ENCODE data around the gene LRRFIP2.

DNA sequence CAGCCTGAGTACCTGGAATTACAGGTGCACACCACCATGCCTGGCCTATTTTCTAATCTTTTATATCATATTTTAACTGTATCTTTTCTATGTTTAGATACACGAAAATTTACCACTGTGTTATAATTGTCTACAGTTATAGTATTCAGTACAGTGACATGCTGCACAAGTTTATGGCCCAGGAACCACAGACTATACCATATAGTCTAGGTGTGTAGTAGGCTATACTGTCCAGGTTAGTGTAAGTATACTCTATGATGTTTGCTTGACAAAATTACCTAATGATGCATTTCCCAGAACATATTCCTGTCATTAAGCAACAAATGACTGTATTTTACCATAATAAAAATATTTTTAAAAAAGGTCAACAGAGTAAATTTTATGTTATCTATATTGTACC lies 5.5 kb downstream of the LRRFIP2 start:
- TF ChIP-seq, protein P1, sequence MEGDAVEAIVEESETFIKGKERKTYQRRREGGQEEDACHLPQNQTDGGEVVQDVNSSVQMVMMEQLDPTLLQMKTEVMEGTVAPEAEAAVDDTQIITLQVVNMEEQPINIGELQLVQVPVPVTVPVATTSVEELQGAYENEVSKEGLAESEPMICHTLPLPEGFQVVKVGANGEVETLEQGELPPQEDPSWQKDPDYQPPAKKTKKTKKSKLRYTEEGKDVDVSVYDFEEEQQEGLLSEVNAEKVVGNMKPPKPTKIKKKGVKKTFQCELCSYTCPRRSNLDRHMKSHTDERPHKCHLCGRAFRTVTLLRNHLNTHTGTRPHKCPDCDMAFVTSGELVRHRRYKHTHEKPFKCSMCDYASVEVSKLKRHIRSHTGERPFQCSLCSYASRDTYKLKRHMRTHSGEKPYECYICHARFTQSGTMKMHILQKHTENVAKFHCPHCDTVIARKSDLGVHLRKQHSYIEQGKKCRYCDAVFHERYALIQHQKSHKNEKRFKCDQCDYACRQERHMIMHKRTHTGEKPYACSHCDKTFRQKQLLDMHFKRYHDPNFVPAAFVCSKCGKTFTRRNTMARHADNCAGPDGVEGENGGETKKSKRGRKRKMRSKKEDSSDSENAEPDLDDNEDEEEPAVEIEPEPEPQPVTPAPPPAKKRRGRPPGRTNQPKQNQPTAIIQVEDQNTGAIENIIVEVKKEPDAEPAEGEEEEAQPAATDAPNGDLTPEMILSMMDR (IDR thresholded peaks at IDR 0.05) = no peak
- TF ChIP-seq EZH2 (IDR thresholded peaks at IDR 0.05; ENCODE audit: borderline replicate concordance, insufficient read depth, low read depth, low read length, poor library complexity, severe bottlenecking) = no peak

Measured in B cell (primary cell).